Caco-2 (cell line): ENCODE measurements around the gene SLC25A39. TPM values are rescaled to one million over a fixed set of nuclear protein-coding genes. Genes with fewer than 3 reads are reported as not detected.

ENCODE experiments used
- BruUV-seq: library from RNA; stranded (reverse); fragments of 400-500 nt; replicated peaks from 2 replicates; lab custom pipeline; 2021; lab: Mats Ljungman, UMichigan
- CTCF ChIA-PET: fragments of 300-600 bp; sonication (Branson Sonifier 250); formaldehyde crosslinking; loops from one replicate; lab custom pipeline; 2022; ENCODE audit warnings: antibody characterized with exemption; lab: Charles Lee
- POLR2A ChIA-PET: fragments of 300-600 bp; sonication (Branson Sonifier 250); formaldehyde crosslinking; loops from one replicate; lab custom pipeline; 2022; ENCODE audit warnings: antibody characterized with exemption; lab: Charles Lee
- DNase-seq, 2 experiments: peaks; one replicate each; pipeline versions ENCODE4 v3.0.0 to v3.0.0-alpha.2; 2020 to 2022
- H3K27me3 ChIP-seq: replicated peaks from 2 replicates; pipeline ENCODE4 v1.6.0; 2011; ENCODE audit warnings: low read length; ENCODE audit not compliant: control insufficient read depth, insufficient read depth
- H3K36me3 ChIP-seq: 2 replicates; pipeline ENCODE4 v1.5.1; 2011; ENCODE audit warnings: low read length; ENCODE audit not compliant: control insufficient read depth, insufficient read depth
- H3K4me1 ChIP-seq: fragments of 250-450 bp; sonication (Bioruptor Pico); 2 replicates; pipeline ENCODE4 v1.5.1; 2020; ENCODE audit warnings: mild to moderate bottlenecking
- H3K4me3 ChIP-seq: 2 replicates; pipeline ENCODE4 v1.5.1; 2011; ENCODE audit warnings: low read depth, mild to moderate bottlenecking, control low read depth, low read length
- H3K9me3 ChIP-seq: fragments of 250-450 bp; sonication (Bioruptor Pico); 2 replicates; pipeline ENCODE4 v1.5.1; 2020; ENCODE audit warnings: mild to moderate bottlenecking, moderate library complexity
- H3K27ac Mint-ChIP-seq: one replicate; pipeline ENCODE4 v1.8.0; 2022; ENCODE audit warnings: mixed read lengths; ENCODE audit not compliant: unreplicated experiment
- H3K27me3 Mint-ChIP-seq: one replicate; pipeline ENCODE4 v1.8.0; 2022; ENCODE audit warnings: mixed read lengths; ENCODE audit not compliant: insufficient read depth, unreplicated experiment
- H3K36me3 Mint-ChIP-seq: one replicate; pipeline ENCODE4 v1.8.0; 2022; ENCODE audit warnings: mild to moderate bottlenecking, mixed read lengths; ENCODE audit not compliant: insufficient read depth, unreplicated experiment
- H3K4me1 Mint-ChIP-seq: one replicate; pipeline ENCODE4 v1.8.0; 2022; ENCODE audit warnings: low read depth, mixed read lengths; ENCODE audit not compliant: unreplicated experiment
- H3K4me3 Mint-ChIP-seq: one replicate; pipeline ENCODE4 v1.8.0; 2022; ENCODE audit warnings: mild to moderate bottlenecking, moderate library complexity, mixed read lengths; ENCODE audit not compliant: unreplicated experiment
- H3K9me3 Mint-ChIP-seq: one replicate; pipeline ENCODE4 v1.8.0; 2022; ENCODE audit warnings: mixed read lengths; ENCODE audit not compliant: unreplicated experiment
- intact Hi-C: fragments of 100-400 bp; cut with micrococcal nuclease; formaldehyde crosslinking; loops from one replicate; pipeline ENCODE4 v1.10.0; 2022; ENCODE audit not compliant: unreplicated experiment
- total RNA-seq: library from RNA; stranded (reverse); gene quantifications from 2 replicates; pipeline ENCODE4 v1.2.3, GENCODE V29; 2022
- TF ChIP-seq, protein P1 (sequence below), 2 experiments: fragments of 200-600 bp in 1 of 2; IDR thresholded peaks; 1 replicate in 1 of 2; 2 replicates in 1 of 2; pipeline versions ENCODE4 v1.5.1 to v1.8.0; 2011 to 2022; ENCODE audit warnings: antibody characterized with exemption in 1 of 2, control low read depth in 1 of 2, inconsistent platforms in 1 of 2, low read depth in 1 of 2, low read length in 1 of 2, mild to moderate bottlenecking in 1 of 2, moderate library complexity in 1 of 2; ENCODE audit not compliant: insufficient read depth in 1 of 2, severe bottlenecking in 1 of 2, unreplicated experiment in 1 of 2

SLC25A39 gene
- total RNA-seq, 1 experiment from 2014 or later = 155 TPM

DNA sequence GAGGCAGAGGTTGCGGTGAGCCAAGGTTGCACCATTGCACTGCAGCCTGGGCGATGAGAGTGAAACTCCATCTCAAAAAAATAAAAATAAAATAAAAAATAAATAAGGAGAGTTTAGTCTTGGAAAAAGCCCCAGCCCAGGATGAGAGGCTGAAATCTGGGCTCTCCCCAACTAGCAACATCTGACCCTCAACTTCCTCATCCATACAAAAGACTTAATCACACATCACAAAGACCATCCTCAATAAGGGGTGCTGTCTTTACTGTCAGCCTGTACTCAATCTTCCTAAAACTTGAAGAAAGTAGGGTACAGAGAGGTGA, 45.3 kb downstream of the SLC25A39 start:
- ChIA-PET POLR2A (no interaction called here), CTCF (no interaction called here)
- Mint-ChIP-seq H3K4me1 (peaks cover under 1% of the 10 kb centered on the region), H3K36me3 (no peaks in the 10 kb centered on the region), H3K9me3 (no peaks in the 10 kb centered on the region), H3K27ac (no peak overlapping the region), H3K4me3 (no peak overlapping the region), H3K27me3 (no peaks in the 10 kb centered on the region)
- no peak for DNase-seq
- TF ChIP-seq, protein P1, sequence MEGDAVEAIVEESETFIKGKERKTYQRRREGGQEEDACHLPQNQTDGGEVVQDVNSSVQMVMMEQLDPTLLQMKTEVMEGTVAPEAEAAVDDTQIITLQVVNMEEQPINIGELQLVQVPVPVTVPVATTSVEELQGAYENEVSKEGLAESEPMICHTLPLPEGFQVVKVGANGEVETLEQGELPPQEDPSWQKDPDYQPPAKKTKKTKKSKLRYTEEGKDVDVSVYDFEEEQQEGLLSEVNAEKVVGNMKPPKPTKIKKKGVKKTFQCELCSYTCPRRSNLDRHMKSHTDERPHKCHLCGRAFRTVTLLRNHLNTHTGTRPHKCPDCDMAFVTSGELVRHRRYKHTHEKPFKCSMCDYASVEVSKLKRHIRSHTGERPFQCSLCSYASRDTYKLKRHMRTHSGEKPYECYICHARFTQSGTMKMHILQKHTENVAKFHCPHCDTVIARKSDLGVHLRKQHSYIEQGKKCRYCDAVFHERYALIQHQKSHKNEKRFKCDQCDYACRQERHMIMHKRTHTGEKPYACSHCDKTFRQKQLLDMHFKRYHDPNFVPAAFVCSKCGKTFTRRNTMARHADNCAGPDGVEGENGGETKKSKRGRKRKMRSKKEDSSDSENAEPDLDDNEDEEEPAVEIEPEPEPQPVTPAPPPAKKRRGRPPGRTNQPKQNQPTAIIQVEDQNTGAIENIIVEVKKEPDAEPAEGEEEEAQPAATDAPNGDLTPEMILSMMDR (IDR thresholded peaks at IDR 0.05; ENCODE audit: insufficient read depth in 1 of 2, low read depth in 1 of 2, low read length in 1 of 2, severe bottlenecking in 1 of 2, unreplicated experiment in 1 of 2) = no peak
- Histone ChIP-seq H3K27me3 (no peaks in the 10 kb centered on the region), H3K4me1 (no peaks in the 10 kb centered on the region), H3K36me3 (no peaks in the 10 kb centered on the region), H3K4me3 (no peak overlapping the region), H3K9me3 (no peaks in the 10 kb centered on the region)
- BruUV-seq = no TSS peak
- intact Hi-C loops = no loop called here

DNA sequence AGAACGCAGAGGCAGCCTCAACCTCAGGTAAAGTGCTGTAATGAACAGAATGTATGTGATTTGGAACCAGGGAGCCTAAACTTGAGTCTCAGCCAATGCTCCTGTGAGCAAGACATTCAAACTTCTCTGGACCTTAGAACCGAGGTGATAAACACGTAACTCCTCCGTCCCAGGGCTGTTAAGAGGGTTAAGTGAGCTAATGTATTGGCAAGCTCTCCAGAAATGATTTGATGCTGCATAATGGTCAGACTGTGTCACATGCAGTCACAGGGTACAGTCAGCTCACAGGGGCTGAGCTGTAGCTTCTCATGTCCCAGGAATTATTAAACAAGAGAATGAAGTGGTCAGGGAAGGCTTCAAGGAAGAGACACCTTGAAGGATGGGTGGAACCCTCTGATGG, 46.6 kb downstream of the SLC25A39 start:
- no TSS peak for BruUV-seq
- H3K36me3 ChIP-seq = no peaks in the 10 kb centered on the region
- Mint-ChIP-seq H3K4me1 (peaks cover 7% of the 10 kb centered on the region), H3K4me3 (no peak overlapping the region), H3K27ac (no peak overlapping the region), H3K36me3 (no peaks in the 10 kb centered on the region), H3K9me3 (no peaks in the 10 kb centered on the region), H3K27me3 (no peaks in the 10 kb centered on the region)
- ChIA-PET POLR2A (no interaction called here), CTCF (no interaction called here)
- DNase-seq = no peak
- H3K4me3 ChIP-seq = no peak overlapping the region
- no peaks in the 10 kb centered on the region for H3K9me3 ChIP-seq
- intact Hi-C loops = no loop called here
- TF ChIP-seq, protein P1 (IDR thresholded peaks at IDR 0.05; ENCODE audit: insufficient read depth in 1 of 2, low read depth in 1 of 2, low read length in 1 of 2, severe bottlenecking in 1 of 2, unreplicated experiment in 1 of 2) = no peak
- H3K27me3 ChIP-seq = no peaks in the 10 kb centered on the region
- no peaks in the 10 kb centered on the region for H3K4me1 ChIP-seq

GRCh38 chr17:44273607-44274006, 51.0 kb downstream of the SLC25A39 start:
- Histone ChIP-seq H3K27me3 (no peaks in the 10 kb centered on the region), H3K4me3 (no peak overlapping the region), H3K36me3 (no peaks in the 10 kb centered on the region), H3K4me1 (no peaks in the 10 kb centered on the region), H3K9me3 (no peaks in the 10 kb centered on the region)
- intact Hi-C loops = no loop called here
- H3K4me1 Mint-ChIP-seq = peaks cover 7% of the 10 kb centered on the region
- no peak overlapping the region for H3K4me3 Mint-ChIP-seq
- H3K9me3 Mint-ChIP-seq = no peaks in the 10 kb centered on the region
- no peaks in the 10 kb centered on the region for H3K36me3 Mint-ChIP-seq
- H3K27me3 Mint-ChIP-seq = no peaks in the 10 kb centered on the region
- TF ChIP-seq, protein P1 (IDR thresholded peaks at IDR 0.05; ENCODE audit: insufficient read depth in 1 of 2, low read depth in 1 of 2, low read length in 1 of 2, severe bottlenecking in 1 of 2, unreplicated experiment in 1 of 2) = no peak
- ChIA-PET POLR2A (interaction anchor here (1.2 kb wide), 1 partner anchor 52 kb away, joined by 3 read pairs; no protein-coding TSS in a partner anchor), CTCF (interaction anchor here (0.6 kb wide), 1 partner anchor 138 kb away, joined by 3 read pairs; no protein-coding TSS in a partner anchor)
- no TSS peak for BruUV-seq
- H3K27ac Mint-ChIP-seq = no peak overlapping the region
- DNase-seq = no peak
